ENCODE results near the gene PNPO. TPM values are rescaled to one million over a fixed set of nuclear protein-coding genes. Genes with fewer than 3 reads are reported as not detected.

PNPO gene
- total RNA-seq, 2 donors from 2014 or later: 37.3 to 55.2 TPM

GRCh38 chr17:47989159-47989558, 47.8 kb downstream of the PNPO start:
- DNase-seq (ENCODE audit: low spot score): no peak
- no peak overlapping the region for H3K4me3 ChIP-seq
- intact Hi-C loops (cut with DNase I): no loop called here
- 84% methylated on average over 10 of the region's 10 CpGs for WGBS
- H3K9me3 ChIP-seq: no peaks in the 10 kb centered on the region
- peaks cover 13% of the 10 kb centered on the region for H3K4me1 ChIP-seq (replicated peaks)
- TF ChIP-seq, protein P1, sequence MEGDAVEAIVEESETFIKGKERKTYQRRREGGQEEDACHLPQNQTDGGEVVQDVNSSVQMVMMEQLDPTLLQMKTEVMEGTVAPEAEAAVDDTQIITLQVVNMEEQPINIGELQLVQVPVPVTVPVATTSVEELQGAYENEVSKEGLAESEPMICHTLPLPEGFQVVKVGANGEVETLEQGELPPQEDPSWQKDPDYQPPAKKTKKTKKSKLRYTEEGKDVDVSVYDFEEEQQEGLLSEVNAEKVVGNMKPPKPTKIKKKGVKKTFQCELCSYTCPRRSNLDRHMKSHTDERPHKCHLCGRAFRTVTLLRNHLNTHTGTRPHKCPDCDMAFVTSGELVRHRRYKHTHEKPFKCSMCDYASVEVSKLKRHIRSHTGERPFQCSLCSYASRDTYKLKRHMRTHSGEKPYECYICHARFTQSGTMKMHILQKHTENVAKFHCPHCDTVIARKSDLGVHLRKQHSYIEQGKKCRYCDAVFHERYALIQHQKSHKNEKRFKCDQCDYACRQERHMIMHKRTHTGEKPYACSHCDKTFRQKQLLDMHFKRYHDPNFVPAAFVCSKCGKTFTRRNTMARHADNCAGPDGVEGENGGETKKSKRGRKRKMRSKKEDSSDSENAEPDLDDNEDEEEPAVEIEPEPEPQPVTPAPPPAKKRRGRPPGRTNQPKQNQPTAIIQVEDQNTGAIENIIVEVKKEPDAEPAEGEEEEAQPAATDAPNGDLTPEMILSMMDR (IDR thresholded peaks at IDR 0.05): no peak
- TF ChIP-seq POLR2AphosphoS5 (IDR thresholded peaks at IDR 0.05) (no peak), POLR2A (IDR thresholded peaks at IDR 0.05) (no peak)
- no peaks in the 10 kb centered on the region for H3K36me3 ChIP-seq
- no peaks in the 10 kb centered on the region for H3K27me3 ChIP-seq (replicated peaks; ENCODE audit: insufficient read depth)
- no peak overlapping the region for H3K27ac ChIP-seq

DNA sequence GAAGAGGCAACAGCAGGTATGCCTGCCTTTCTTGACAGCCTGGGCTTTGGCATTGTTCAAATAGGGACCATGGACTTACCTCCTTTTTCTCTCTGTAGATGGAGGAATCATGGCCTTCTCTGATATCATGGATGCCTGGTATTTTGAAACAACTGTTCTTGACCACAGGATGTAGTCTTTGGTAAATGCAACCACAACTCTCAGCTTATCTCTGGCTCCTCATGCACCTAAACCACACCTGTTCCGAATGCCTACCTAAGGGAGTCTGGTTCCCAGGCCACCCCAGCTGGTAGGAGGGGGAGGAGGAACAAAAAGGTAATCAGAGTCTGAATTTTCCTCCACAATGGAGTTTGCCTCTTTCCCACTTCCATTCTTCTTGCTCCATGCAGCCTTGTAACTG, 48.3 kb downstream of the PNPO start:
- Histone ChIP-seq H3K27me3 (replicated peaks; ENCODE audit: insufficient read depth) (no peaks in the 10 kb centered on the region), H3K36me3 (no peaks in the 10 kb centered on the region), H3K4me3 (no peak overlapping the region), H3K9me3 (no peaks in the 10 kb centered on the region), H3K27ac (no peak overlapping the region), H3K4me1 (replicated peaks) (peaks cover 11% of the 10 kb centered on the region)
- WGBS: 100% methylated on average over 1 of the region's 1 CpG
- TF ChIP-seq, protein P1 (IDR thresholded peaks at IDR 0.05): no peak
- TF ChIP-seq POLR2A (IDR thresholded peaks at IDR 0.05) (no peak), POLR2AphosphoS5 (IDR thresholded peaks at IDR 0.05) (no peak)
- intact Hi-C loops (cut with DNase I): no loop called here
- DNase-seq (ENCODE audit: low spot score): no peak

DNA sequence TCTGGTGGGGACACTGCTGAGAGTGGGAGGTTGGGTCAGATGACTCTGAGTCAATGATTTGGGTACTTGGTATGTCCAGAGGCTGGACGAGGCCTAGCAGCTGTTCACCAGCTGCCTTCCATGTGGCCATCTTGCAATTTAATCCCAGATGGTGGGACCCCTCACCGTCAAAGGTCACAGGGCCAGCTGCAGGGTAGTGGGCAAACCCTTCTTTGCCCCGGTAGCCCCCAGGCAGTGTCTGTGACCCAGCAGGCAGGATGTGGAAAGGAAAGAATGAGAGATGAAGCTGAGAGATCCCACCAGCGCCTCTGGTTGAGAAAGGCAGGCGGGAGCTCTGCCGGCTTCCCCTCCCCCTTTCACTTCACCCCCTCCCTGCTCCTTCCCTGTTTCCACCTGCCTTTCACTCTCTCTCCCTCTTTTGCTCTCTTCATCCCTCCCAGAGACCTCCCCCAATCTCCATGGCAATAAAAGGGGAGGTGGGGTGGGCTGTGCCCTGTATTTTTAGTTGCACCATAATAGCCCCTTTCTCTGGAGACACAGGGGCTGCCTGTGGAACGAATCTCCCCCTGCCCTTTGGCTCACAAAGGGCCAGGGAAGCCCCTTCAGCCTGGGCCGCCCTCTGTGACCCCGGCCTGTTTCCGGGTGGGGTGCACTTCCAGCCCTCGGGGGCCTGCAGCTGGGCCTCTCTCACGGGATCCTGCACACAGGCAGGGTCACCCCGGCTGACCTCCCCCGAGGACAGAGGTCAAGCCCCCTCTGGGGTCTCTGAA, 49.8 kb downstream of the PNPO start:
- TF ChIP-seq POLR2AphosphoS5 (IDR thresholded peaks at IDR 0.05): no peak
- TF ChIP-seq, protein P1 (IDR thresholded peaks at IDR 0.05): no peak
- no peak for TF ChIP-seq POLR2A (IDR thresholded peaks at IDR 0.05)
- intact Hi-C loops (cut with DNase I): no loop called here
- Histone ChIP-seq H3K4me3 (no peak overlapping the region), H3K27me3 (replicated peaks; ENCODE audit: insufficient read depth) (no peaks in the 10 kb centered on the region), H3K36me3 (no peaks in the 10 kb centered on the region), H3K4me1 (replicated peaks) (peaks cover 11% of the 10 kb centered on the region), H3K27ac (no peak overlapping the region), H3K9me3 (no peaks in the 10 kb centered on the region)
- DNase-seq (ENCODE audit: low spot score): no peak
- WGBS: 63% methylated on average over 14 of the region's 14 CpGs

GRCh38 chr17:47992216-47992615, 50.8 kb downstream of the PNPO start:
- H3K4me1 ChIP-seq (replicated peaks): peaks cover 7% of the 10 kb centered on the region
- no peak overlapping the region for H3K4me3 ChIP-seq
- no peaks in the 10 kb centered on the region for H3K27me3 ChIP-seq (replicated peaks; ENCODE audit: insufficient read depth)
- H3K9me3 ChIP-seq: no peaks in the 10 kb centered on the region
- DNase-seq (ENCODE audit: low spot score): no peak
- WGBS: 64% methylated on average over 4 of the region's 4 CpGs
- no peaks in the 10 kb centered on the region for H3K36me3 ChIP-seq
- no peak overlapping the region for H3K27ac ChIP-seq
- TF ChIP-seq POLR2A (IDR thresholded peaks at IDR 0.05) (no peak), POLR2AphosphoS5 (IDR thresholded peaks at IDR 0.05) (no peak)
- TF ChIP-seq, protein P1 (IDR thresholded peaks at IDR 0.05): no peak
- intact Hi-C loops (cut with DNase I): no loop called here

GRCh38 chr17:47993031-47993564, 51.7 kb downstream of the PNPO start:
- Histone ChIP-seq H3K36me3 (no peaks in the 10 kb centered on the region), H3K9me3 (no peaks in the 10 kb centered on the region), H3K27me3 (replicated peaks; ENCODE audit: insufficient read depth) (no peaks in the 10 kb centered on the region), H3K4me1 (replicated peaks) (peaks cover under 1% of the 10 kb centered on the region), H3K4me3 (no peak overlapping the region), H3K27ac (no peak overlapping the region)
- 46% methylated on average over 9 of the region's 9 CpGs for WGBS
- TF ChIP-seq POLR2AphosphoS5 (IDR thresholded peaks at IDR 0.05) (peak; percentile 6), POLR2A (IDR thresholded peaks at IDR 0.05) (no peak)
- no peak for DNase-seq (ENCODE audit: low spot score)
- intact Hi-C loops (cut with DNase I): no loop called here
